GM19395 (cell line): ENCODE measurements around the gene C20orf204.

Experiments used
- ATAC-seq: cut with Tn5 transposase; IDR thresholded peaks from one replicate; pipeline ENCODE4 v1.9.1; 2021; ENCODE audit warnings: mild to moderate bottlenecking, moderate library complexity; ENCODE audit not compliant: unreplicated experiment

Gene C20orf204

DNA sequence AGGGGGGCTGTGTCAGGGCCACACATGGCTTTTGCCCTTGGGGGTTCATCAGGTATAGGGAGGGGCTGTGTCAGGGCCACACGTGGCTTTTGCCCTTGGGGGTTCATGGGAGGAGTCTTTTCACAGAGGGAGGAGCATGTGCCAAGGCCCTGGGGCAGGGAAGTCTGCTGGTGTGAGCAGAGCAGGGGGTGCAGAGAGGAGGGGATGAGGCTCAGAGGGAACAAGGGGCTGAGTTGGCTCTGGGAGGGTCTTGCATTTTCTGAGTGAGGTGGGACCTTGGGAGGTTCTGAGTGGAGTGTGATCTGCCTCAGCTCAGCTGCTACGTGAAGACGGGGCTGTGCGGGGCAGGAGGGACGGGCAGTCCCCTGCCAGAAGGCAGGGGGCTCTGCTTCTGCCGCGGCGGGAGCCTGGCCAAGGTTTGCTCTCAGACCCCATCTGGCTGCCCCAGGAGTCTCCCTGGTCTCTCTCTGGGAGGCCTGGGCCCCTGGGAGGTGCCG, 19.5 kb downstream of the C20orf204 start:
- no peak for ATAC-seq

DNA sequence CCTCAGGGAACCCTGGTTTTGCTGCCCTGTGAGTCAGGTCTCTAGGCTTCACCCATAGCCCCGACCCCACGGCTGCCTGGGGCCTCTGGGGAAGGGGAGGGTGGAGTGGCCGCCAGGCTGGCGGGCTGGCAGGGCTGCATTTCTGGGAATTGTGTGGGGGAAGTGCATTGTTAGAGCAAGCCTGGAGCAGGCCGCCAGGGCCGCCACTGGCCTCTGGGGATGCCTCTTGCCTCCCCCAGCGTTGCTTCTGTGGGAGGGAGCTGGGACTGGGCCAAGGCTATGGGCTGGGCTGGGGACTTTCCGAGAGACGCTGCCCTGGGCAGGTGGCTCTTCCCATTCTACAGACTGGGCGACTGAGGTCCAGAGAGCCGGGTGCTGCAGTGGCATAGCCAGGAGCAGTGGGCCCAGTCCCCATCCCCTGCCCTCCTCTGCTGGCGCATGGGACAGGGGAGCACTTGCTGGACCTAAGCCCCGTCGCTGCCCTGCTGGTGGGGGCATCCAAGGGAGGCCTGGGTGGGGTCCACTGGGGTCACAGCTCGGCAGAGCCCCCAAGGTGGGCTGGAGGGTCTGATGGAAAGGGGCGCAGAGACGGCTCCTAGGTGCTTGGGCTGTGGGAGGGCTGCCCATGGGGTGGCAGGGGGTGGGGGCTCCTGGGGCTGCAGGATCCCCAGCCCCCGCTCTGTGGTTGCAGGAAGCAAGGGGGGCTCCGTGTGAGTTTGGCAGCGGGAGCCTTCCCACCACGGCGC, 20.1 kb downstream of the C20orf204 start:
- no peak for ATAC-seq

DNA sequence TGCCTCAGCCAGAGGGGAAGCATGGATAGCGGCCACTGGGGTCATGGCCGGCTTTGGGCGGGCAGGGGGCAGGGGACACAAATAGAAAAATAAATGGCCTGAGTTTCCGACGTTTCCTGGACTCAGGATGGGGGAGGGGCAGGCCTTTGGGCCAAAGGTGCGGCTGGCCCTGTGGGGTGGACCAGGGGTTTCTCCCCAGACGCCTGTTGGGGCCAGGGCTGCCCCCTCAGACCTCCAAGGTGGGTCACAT, 20.6 kb downstream of the C20orf204 start:
- no peak for ATAC-seq

DNA sequence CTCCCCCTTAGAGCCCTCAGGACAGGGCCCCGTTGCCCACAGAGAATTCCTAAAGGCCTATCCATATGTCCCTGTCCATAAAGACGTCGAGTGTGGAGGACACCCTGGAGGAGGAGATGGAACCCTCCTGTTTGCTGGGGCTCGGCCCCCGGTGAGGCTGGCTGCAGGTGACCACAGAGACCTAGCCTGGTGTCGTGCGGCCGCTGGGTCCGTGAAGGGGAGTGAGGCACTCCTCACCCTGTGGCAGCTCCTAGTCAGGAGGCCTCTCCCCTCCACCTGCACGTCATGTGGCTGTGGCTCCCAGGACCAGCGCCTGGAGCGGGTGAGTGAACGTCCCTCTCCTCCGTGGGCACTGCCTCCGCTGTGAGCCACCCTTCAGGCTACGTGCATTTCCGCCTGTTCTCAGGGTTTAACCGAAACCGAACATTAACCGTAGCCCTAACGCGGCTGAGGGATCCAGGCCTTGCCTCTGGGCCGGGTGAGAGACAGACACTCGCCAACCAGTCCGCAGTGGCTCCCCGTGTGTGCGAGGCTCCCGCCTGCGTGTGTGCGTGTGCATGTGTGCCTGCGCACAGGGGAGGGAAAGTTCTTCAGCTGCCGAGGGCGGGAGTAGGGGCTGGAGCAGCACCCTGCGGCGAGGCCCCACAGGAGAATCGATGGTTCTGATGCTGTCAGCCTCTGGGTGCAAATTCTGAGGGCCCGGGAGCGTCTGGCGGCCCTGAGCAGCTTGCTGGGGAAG, 21.1 kb downstream of the C20orf204 start:
- ATAC-seq, result no peak

DNA sequence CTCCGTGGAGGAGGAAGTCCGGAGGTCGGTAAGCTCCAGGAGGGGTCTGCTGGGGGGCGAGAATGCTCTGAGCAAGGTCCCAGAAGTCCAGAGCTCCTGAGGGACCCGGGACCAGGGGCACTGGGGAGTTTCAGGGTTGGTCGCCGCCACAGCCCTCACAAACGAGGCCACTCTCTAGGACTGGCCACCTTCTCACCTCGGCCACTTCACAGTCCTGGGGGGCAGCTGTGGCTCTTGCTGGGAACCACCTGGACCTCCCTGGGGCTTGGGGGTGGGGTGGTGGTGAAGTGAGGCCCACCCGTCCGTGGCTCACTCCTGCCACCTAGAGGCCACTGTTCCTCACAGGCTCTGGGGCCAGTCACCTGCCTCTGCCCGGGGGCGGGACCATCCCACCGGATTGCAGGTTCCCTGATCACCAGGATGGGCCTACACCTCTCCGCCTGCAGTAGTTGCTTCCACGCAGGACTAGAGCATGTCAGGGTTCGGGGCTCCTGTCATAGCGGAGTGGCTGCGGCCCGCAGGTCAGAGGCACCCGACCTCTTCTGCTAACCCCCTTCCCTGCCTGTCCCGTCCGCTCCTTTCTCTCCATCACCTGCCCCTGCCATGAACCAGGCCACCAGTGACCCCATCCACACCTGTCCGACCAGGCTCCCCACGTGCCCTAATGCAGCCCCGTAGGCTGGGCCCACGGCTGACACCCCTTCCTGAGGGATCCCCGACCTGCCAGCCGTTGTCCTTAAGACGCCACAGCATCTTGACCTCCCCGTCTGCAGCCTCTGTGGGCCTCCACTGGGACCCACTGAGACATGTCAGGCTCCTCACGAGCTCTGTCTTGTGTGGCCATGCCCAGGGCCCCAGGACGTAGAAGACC, 21.9 kb downstream of the C20orf204 start:
- no peak for ATAC-seq

DNA sequence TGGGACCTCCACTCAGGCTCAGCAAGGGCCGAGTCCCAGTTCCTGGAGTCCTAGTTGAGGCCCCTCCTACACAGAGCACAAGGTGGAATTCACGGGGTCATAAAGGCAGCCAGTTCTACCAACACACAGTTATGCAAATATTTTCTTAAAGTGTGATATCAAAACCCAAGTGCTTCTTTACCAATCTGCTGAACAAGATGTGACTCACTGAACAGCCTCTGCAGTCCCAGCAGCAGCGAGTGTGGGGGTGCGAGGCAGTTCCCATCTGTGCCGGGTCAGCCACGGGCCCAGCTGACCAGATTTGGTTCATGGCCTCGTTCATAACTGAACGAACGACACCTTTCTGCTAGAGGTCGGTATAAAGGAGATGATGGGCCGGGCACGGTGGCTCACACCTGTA, 22.6 kb downstream of the C20orf204 start:
- no peak for ATAC-seq

DNA sequence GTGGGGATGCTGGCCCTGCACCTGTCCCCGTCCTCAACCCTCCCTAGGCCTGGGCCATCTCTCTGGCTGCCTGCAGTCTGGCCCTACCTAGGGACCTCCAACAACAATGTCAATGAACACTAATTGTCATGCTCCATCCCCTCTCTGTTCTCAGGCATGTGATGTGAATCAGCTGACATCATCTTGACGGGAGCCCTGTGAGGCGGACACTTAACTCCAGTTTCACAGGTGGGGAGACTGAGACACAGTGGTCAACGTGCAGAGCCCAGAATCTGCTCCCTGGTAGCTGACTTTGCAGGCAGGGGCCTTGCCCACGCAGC, 26.3 kb downstream of the C20orf204 start:
- no peak for ATAC-seq

DNA sequence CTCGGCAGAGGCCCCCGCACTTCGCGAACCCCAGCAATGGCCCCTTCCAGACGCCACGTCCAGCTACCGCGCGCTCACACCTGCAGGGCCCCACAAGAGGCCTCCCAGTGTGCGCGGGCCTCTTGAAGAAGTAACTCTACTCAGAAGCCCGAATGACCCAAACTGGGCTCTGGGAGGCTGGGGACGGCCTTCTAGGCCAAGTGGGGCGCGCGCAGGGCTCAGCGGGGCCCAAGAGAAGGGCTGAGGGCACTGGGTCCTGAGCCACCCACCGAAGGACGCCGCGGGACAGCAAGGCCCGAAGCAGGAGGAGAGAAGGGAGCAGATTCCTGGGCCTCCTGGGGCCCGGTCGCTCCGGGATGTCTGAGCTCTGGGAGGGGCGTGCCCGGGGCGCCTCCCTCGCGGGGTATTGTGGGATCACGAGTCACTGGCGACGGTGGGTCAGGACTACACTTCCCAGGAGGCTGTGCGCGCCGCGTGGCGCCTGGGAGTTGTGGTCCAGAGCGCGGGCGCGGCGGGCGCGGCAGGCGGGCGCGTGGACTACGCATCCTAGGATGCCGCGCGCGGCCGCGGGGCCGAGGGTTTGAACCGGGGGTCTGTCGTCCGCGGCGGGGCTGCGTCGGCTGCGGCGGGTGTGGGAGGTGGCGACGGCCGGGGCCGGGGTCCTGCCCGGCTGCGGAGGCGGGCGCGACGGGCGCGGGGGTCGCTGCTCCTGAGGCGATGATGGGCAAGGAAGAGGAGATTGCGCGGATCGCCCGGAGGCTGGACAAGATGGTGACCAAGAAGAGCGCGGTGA, 26.8 kb downstream of the C20orf204 start, which contains the start of gene TCEA2:
Gene TCEA2 (plus strand): TSS at position 603 of the 793 bp plus-strand sequence. CDS start 115 bp downstream, at position 718.
- peak; percentile 80 for ATAC-seq

DNA sequence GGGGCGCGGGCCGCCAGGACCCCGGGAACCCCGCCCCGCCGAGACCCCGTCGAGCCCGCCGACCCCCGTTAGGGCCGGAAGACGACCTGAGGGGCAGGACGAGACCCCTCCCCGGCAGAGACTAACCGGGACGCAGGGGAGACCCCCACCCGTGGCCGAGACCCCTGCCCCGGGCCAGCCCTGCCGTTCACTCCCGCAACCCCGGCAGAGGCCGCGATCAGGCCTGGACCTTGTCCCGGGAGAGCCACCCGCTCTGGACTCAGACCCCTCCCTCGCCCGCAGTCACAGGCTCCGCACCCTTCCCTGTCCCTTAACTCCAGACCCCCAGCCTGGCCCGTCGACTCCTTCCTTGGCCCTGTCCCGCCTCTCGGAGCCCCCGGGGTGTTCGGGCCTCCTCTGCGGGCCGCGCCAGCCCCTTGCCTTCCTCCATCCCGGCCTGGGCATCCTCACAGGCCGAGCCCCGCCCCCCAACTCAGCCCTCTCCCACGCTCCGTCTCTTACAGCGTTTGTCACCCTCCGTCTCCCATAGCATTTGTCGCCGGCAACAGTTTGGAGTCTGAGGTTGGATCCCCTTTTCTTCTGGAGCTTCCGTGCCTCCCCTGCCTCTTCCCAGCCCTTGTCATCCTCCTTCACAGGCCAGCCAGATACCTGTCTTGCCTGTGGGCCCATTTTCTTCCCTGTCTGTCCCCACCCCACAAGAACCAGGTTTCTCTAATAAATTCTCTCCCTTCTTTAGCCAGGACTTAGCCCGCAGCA, 27.6 kb downstream of the C20orf204 start:
- no peak for ATAC-seq

DNA sequence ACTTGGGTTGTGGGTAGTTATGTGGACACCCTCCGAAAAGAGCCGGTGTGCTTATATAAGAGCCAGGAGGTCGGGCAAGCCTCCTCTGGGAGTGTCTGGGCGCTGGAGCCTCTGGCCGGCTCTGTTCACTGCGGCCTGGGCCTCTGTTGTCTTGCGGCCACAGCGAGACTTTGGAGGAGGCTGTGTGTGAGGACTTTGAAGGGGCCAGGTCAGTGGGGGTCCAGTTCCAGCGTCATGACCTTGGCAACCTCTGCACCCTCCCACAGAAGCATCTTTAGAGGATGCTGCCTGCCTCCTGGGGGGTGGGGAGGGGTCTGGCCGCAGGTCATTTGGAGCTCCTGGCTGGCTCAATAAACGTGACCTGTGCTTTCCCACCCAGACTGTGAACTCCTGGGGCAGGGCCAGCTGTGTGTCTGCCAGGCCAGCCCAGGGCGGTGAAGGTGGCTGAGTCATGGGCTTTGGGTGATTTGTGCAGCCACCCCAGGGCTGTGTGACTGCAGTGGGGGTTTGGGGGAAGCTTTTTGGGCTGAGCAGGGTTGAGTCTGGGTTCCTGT, 28.2 kb downstream of the C20orf204 start:
- ATAC-seq, result no peak

DNA sequence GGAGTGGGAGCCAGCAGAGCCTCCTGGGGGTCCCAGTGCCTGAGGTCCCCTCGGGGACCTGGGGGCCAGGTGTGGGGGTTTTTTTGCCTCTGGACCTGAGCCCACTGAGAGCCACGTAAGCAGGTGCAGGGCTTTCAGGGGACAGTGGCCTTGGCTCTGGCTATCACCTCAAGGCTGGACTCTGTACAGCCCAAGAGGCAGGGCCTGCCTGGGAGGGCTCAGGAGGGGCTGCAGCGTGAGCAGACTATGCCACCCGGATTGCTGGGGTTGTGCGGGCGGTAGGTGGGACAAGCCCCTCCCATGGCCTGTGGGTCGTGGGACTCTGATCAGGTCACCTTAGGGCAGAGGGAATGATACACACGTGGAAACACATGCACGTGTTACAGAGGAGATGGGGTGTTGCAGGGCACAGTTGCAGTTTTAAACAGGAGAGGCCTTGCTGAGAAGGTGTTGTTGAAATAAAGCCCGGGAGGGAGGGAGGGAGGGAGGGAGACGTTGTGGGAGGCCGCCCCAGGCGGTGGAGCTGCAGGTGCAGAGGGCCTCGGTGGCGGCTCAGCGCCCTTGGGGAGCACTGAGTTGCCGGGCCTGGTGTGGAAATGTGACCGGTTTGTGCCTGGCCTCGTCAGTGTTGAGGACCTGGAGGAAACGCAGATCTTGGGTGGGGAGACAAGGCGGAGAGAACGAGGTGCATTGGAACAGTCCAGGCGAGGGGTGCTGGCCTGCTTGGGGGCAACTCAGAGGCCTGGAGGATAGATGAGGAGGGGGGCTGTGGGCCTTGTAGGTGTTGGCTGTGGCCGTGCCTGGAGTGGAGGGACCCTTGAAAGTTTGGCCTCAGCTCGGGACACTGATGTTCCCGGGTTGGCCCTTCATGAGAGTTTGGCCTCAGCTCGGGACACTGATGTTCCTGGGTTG, 29.3 kb downstream of the C20orf204 start:
- ATAC-seq, result no peak

DNA sequence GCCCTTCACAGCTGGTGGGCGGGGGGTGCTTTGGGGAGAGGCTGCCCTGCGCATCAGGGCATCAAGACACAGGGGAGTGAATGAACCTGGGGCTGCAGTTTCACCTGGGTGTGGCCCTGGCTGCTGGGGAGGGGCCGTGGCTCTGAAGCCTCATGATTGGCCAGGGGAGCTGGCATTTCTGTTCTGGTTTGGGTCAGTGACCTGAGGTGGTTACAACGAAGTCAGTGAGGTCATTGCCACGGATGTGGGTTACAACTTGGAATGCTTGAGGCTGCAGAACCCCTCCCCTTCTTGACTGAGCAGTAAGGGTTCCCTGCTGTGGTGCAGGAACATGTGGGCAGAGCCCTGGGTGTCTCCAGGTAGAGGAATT, 30.0 kb downstream of the C20orf204 start:
- no peak for ATAC-seq

DNA sequence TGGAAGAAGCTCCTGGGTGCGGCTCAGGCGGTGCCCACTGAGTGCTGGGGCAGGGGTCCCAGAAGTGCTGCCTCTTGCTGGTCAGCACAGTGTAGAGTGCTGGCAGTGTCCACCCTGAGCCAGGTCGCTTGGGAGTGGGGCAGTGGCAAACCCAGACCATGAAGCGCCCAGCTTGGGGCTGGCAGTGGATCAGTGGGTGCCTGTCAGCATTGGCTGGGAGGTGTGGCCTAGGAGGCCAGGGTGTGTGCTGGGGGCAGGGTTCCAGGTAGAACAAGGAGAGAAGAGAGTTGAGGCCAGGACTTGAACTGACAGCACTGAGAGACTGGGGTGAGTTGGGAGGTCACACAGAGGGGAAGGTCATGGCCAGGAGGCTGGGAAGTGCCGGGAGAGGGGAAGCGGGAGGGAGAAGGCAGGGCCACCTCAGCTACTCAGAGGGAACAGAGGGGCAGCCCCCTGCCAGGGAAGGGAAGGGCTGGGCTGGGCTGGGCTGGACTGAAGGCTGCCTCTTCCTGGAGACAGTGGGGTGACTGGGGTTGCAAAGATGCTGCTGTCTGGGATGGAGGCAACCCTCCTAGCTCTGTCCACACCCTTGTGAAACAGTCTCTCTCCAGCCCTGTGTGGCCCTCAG, 31.1 kb downstream of the C20orf204 start:
- no peak for ATAC-seq

DNA sequence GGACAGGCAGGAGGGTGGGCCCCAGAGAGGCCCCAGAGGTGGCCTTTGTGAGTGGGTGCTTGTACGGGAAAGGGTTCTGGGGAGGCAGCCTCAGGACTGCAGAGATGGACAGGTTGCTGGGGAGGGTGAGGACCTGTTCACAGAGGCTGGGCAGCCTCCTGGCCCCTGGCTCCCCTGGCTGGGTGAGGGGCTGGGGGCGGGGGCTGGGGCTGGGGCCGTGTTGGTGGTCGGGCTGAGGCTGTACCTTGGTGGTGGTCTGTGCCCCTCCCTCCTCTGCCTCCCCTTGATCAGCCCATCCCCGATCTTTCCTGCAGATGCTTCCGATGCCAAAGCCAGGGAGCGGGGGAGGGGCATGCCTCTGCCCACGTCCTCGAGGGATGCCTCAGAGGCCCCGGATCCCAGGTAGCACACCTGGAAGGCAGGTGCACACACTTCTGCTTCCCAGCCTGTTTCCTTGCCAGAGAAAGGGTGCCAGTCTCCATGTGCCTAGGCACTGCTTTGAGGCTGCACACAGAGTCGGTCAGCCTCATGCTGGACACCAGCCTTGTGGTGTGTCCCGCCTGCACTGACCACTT, 31.8 kb downstream of the C20orf204 start:
- no peak for ATAC-seq

DNA sequence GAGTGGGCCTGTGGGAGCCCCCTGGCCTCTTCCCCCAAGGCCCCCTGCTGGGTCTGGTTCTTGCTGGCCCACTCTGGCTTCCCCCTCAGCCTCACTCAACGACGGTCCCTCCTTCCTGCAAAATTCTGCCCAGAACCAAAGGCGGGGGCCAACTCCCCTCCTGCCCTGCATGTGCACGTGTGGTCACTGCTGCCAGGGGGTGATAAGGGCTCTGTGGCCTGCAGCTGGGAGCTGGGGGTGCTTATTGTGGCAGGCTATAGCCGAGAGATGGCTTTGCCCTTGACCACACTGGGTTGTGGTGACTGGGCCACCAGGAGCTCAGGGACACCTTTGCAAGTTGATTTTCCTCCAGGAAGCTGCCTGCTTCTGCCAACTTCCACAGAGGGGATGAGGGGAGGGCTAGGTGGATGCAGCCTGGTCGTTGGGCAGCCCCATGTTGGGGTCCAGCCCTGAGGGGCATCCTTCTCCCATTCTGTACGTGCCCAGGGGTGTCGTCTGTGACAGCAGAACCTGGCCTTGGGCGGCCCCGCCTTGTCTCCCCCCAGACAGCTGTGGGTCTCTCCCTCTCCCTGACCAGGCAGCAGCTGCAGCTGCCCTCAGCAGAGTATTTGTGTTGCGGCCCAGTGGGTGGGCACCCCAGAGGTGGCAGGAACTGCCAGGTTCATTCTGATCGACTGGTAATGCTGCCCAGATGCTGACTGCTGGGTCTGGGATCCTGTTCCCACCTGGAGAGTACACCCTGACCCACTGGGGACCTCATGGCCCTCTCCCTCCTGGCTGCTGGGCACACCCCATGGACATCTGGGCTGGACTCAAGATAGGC, 32.6 kb downstream of the C20orf204 start:
- no peak for ATAC-seq

DNA sequence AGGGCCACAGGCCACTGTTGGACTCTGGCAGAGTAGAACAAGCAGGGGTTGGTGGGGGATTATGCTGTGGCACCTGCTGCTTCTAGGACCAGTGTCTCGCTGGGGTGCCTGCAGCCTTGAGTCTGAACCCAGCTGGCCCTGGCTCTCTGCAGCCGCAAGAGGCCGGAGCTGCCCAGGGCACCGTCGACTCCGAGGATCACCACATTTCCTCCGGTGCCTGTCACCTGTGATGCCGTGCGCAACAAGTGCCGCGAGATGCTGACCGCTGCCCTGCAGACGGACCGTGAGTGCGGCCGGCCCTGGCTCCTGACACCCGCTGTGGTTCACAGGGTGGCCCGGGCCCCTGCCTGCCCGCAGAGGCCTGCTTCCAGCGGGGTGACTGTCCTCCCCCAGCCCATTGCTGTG, 33.2 kb downstream of the C20orf204 start:
- ATAC-seq, result no peak

DNA sequence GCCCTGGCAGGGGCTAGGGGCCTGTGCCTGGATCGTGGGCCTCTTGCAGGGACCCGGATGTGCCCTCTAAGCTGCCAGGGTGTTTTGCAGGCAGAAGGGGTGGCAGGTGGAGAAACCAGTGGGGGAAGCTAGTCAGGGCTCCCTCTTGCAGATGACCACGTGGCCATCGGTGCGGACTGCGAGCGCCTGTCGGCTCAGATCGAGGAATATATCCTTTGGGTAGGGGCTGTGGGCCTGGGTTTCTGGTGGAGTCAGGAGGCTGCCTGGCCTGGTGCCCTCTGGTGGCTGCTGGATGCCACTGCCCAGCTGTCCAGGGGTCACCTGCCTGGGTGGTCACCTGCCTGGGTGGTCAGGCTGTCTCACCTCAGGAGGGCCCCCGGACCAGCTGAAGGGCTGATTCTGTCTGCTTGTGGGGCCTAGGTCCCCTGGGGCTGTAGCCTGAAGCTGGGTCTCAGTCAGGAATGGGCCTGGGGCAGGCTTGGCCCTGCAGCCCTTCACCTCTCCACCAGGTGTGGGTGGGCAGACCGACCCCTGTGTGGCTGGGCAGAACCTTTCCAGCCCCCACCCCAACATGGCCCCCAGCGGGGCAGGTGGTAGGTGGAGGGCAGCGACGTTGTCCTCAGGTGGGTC, 33.7 kb downstream of the C20orf204 start:
- ATAC-seq, result no peak
